ENCODE measurements around the gene CMPK1.

CMPK1 gene

GRCh38 chr1:47424336-47424982 lies 90.9 kb downstream of the CMPK1 start:
- no peak for DNase-seq (ENCODE audit: low read depth)

Measured in CMK (cell line).